ENCODE data around the gene GP1BA.
"Not testable (repeated sequence)": the region's sequence is repeated elsewhere in the genome, so short reads cannot be mapped to it uniquely, and the experiment has no call there.

Gene GP1BA

GRCh38 chr17:4908301-4908700 is 23.8 kb upstream of the GP1BA start:
- ChIA-PET POLR2A (interaction anchor here (0.5 to 2.5 kb wide), 9 partner anchors 10 to 153 kb away, joined by 3 to 38 read pairs (median 5); partner anchors contain the start of genes CAMTA2, ENO3, INCA1 and KIF1C), CTCF (interaction anchor here (0.5 to 1.6 kb wide), 9 partner anchors 14 to 487 kb away, joined by 3 to 8 read pairs (median 5); partner anchors contain the start of genes CAMTA2, ENO3, RNF167 and SLC25A11)
- TF ChIP-seq LEF1 (IDR thresholded peaks at IDR 0.05; ENCODE audit: borderline replicate concordance) (no peak), TARDBP (IDR thresholded peaks at IDR 0.05) (peak; percentile 49; the same call in 1 of the 2 replicates), SUZ12 (IDR thresholded peaks at IDR 0.05) (no peak), NFRKB (IDR thresholded peaks at IDR 0.05) (no peak), SP1 (IDR thresholded peaks at IDR 0.05) (no peak), ZNF384 (IDR thresholded peaks at IDR 0.05) (no peak), L3MBTL2 (conservative IDR thresholded peaks at IDR 0.05) (no peak), FOXK2 (IDR thresholded peaks at IDR 0.05) (no peak), CTBP1 (IDR thresholded peaks at IDR 0.05; ENCODE audit: borderline replicate concordance) (no peak)
- DNase-seq (ENCODE audit: extremely low spot score): no peak

GRCh38 chr17:4908711-4909496 is 23.2 kb upstream of the GP1BA start:
- TF ChIP-seq SUZ12 (IDR thresholded peaks at IDR 0.05) (no peak), NFRKB (IDR thresholded peaks at IDR 0.05) (no peak), CTBP1 (IDR thresholded peaks at IDR 0.05; ENCODE audit: borderline replicate concordance) (no peak), FOXK2 (IDR thresholded peaks at IDR 0.05) (no peak), ZNF384 (IDR thresholded peaks at IDR 0.05) (no peak), BHLHE40 (IDR thresholded peaks at IDR 0.05; ENCODE audit: borderline replicate concordance) (no peak), HDGF (IDR thresholded peaks at IDR 0.05; ENCODE audit: borderline replicate concordance) (no peak), ARNT (IDR thresholded peaks at IDR 0.05) (no peak), TARDBP (IDR thresholded peaks at IDR 0.05) (no peak), ELF4 (IDR thresholded peaks at IDR 0.05) (no peak), LEF1 (IDR thresholded peaks at IDR 0.05; ENCODE audit: borderline replicate concordance) (no peak), SP1 (IDR thresholded peaks at IDR 0.05) (no peak), FOXA1 (IDR thresholded peaks at IDR 0.05) (no peak)
- TF ChIP-seq, protein P1, sequence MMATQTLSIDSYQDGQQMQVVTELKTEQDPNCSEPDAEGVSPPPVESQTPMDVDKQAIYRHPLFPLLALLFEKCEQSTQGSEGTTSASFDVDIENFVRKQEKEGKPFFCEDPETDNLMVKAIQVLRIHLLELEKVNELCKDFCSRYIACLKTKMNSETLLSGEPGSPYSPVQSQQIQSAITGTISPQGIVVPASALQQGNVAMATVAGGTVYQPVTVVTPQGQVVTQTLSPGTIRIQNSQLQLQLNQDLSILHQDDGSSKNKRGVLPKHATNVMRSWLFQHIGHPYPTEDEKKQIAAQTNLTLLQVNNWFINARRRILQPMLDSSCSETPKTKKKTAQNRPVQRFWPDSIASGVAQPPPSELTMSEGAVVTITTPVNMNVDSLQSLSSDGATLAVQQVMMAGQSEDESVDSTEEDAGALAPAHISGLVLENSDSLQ (IDR thresholded peaks at IDR 0.05): no peak
- ChIA-PET POLR2A (interaction anchor here (0.5 to 2.5 kb wide), 17 partner anchors 8 to 189 kb away, joined by 3 to 38 read pairs (median 4); partner anchors contain the start of genes CAMTA2, ENO3, INCA1 and KIF1C), CTCF (interaction anchor here (0.5 to 1.6 kb wide), 13 partner anchors 14 to 488 kb away, joined by 3 to 8 read pairs (median 5); partner anchors contain the start of genes CAMTA2, ENO3, RNF167 and SLC25A11)
- peak; percentile 86 for DNase-seq (ENCODE audit: extremely low spot score)

GRCh38 chr17:4913994-4914393 is 18.1 kb upstream of the GP1BA start:
- CTCF ChIA-PET: no interaction called here
- TF ChIP-seq SUZ12 (IDR thresholded peaks at IDR 0.05) (no peak), CTBP1 (IDR thresholded peaks at IDR 0.05; ENCODE audit: borderline replicate concordance) (no peak), BHLHE40 (IDR thresholded peaks at IDR 0.05; ENCODE audit: borderline replicate concordance) (no peak), ZNF384 (IDR thresholded peaks at IDR 0.05) (no peak), NFRKB (IDR thresholded peaks at IDR 0.05) (no peak), L3MBTL2 (conservative IDR thresholded peaks at IDR 0.05) (no peak), FOXM1 (IDR thresholded peaks at IDR 0.05; ENCODE audit: borderline replicate concordance) (no peak), TARDBP (IDR thresholded peaks at IDR 0.05) (no peak), FOXA1 (IDR thresholded peaks at IDR 0.05) (no peak), LEF1 (IDR thresholded peaks at IDR 0.05; ENCODE audit: borderline replicate concordance) (no peak)
- TF ChIP-seq, protein P1 (IDR thresholded peaks at IDR 0.05): no peak
- POLR2A ChIA-PET: interaction anchor here (1.2 kb wide), 2 partner anchors 26 to 53 kb away, joined by 5 to 12 read pairs; partner anchors contain the start of genes RNF167, SLC25A11 and SPAG7
- DNase-seq (ENCODE audit: extremely low spot score): no peak

GRCh38 chr17:4914551-4914950 is 17.5 kb upstream of the GP1BA start:
- DNase-seq (ENCODE audit: extremely low spot score); CTCF ChIA-PET: not testable (repeated sequence)
- POLR2A ChIA-PET: interaction anchor here (1.2 kb wide), 2 partner anchors 25 to 53 kb away, joined by 5 to 12 read pairs; partner anchors contain the start of genes RNF167, SLC25A11 and SPAG7

GRCh38 chr17:4919511-4920047 is 12.5 kb upstream of the GP1BA start:
- ChIA-PET CTCF (no interaction called here), POLR2A (interaction anchor here (0.7 to 1.5 kb wide), 4 partner anchors 15 to 67 kb away, joined by 3 to 6 read pairs (median 3); partner anchors contain the start of genes CAMTA2, RNF167 and SLC25A11)

More at GRCh38 chr17:4919511-4920047, 12.5 kb upstream of the GP1BA start:
- TF ChIP-seq HDGF (IDR thresholded peaks at IDR 0.05; ENCODE audit: borderline replicate concordance) (no peak), FOXA1 (IDR thresholded peaks at IDR 0.05) (no peak), ELF4 (IDR thresholded peaks at IDR 0.05) (no peak), ZNF384 (IDR thresholded peaks at IDR 0.05) (no peak), CTBP1 (IDR thresholded peaks at IDR 0.05; ENCODE audit: borderline replicate concordance) (no peak), SP1 (IDR thresholded peaks at IDR 0.05) (no peak), FOXK2 (IDR thresholded peaks at IDR 0.05) (no peak), ARNT (IDR thresholded peaks at IDR 0.05) (no peak), NFRKB (IDR thresholded peaks at IDR 0.05) (no peak), TARDBP (IDR thresholded peaks at IDR 0.05) (no peak), LEF1 (IDR thresholded peaks at IDR 0.05; ENCODE audit: borderline replicate concordance) (no peak), FOXM1 (IDR thresholded peaks at IDR 0.05; ENCODE audit: borderline replicate concordance) (no peak), BHLHE40 (IDR thresholded peaks at IDR 0.05; ENCODE audit: borderline replicate concordance) (no peak)
- TF ChIP-seq, protein P1 (IDR thresholded peaks at IDR 0.05): no peak
- no peak for DNase-seq (ENCODE audit: extremely low spot score)
